Left lung (tissue), 10 donors: ENCODE data around the gene HUWE1. TPM values are rescaled to one million over a fixed set of nuclear protein-coding genes. Genes with fewer than 3 reads are reported as not detected.

Experiments
- ATAC-seq: fragments of 200-7000 bp; cut with Tn5 transposase; one replicate; pipeline ENCODE4 v1.9.1; 2020; ENCODE audit warnings: moderate library complexity
- DNase-seq, 4 donors: peaks; one replicate each; pipeline ENCODE4 v3.0.0-alpha.2; 2013 to 2020
- H3K27ac ChIP-seq, 2 donors: fragments of 200-600 bp; sonication (generic) in 1 of 2; one replicate each; pipeline versions ENCODE4 v1.5.0 to v1.8.0; 2020 to 2021
- H3K27me3 ChIP-seq, 2 donors: fragments of 200-600 bp; sonication (generic) in 1 of 2; one replicate each; pipeline versions ENCODE4 v1.5.0 to v1.8.0; 2020 to 2021
- H3K36me3 ChIP-seq, 2 donors: fragments of 200-600 bp; sonication (generic) in 1 of 2; one replicate each; pipeline versions ENCODE4 v1.5.0 to v1.8.0; 2020 to 2021
- H3K4me1 ChIP-seq, 2 donors: fragments of 200-600 bp; one replicate each; pipeline ENCODE4 v1.8.0; 2021
- H3K4me3 ChIP-seq, 2 donors: fragments of 200-600 bp; sonication (generic) in 1 of 2; one replicate each; pipeline versions ENCODE4 v1.5.0 to v1.8.0; 2020 to 2021; ENCODE audit warnings: mild to moderate bottlenecking in 1 of 2
- H3K9me3 ChIP-seq, 2 donors: fragments of 200-600 bp; sonication (generic) in 1 of 2; one replicate each; pipeline versions ENCODE4 v1.5.0 to v1.8.0; 2020 to 2021
- CTCF ChIP-seq, 2 donors: fragments of 200-600 bp; sonication (generic) in 1 of 2; IDR thresholded peaks; one replicate each; pipeline versions ENCODE4 v1.5.0 to v1.8.0; 2021; ENCODE audit warnings: antibody characterized with exemption in 2 of 2
- intact Hi-C, 2 donors: fragments of 100-400 bp; cut with DNase I; formaldehyde crosslinking; loops; one replicate each; pipeline versions ENCODE4 v1.11.2 to v1.14.2; 2022
- polyA plus RNA-seq, 6 donors: library from polyadenylated mRNA; unstranded; fragments of 120-200 nt; gene quantifications; one replicate each; pipeline ENCODE4 v1.2.1, GENCODE V29; 2013; ENCODE audit not compliant: insufficient read length in 6 of 6
- total RNA-seq, 2 donors: library from RNA; stranded (reverse); fragmentation: NEBNext Ultra II Directional; extraction: Animal tissue kit (Norgen Biotek cat#: 25700); gene quantifications; one replicate each; pipeline ENCODE4 v1.2.1, GENCODE V29; 2021
- donor health status: DM: no; HTN: yes; CAD: no.
- donor health status: DM: no; HTN: no; CAD: no.

HUWE1 gene
- total and polyA plus RNA-seq, 8 donors = 138 to 200 (median 152) TPM

GRCh38 chrX:53681661-53682060, 4.9 kb downstream of the HUWE1 start:
- ATAC-seq (no peak), DNase-seq (no peak)
- intact Hi-C loops = no loop called here
- H3K4me3 ChIP-seq = no peak overlapping the region
- H3K4me1 ChIP-seq = peaks cover 0 to 24% of the 10 kb centered on the region in 2 donors
- H3K27ac ChIP-seq = no peak overlapping the region
- peaks cover 0 to under 1% of the 10 kb centered on the region in 2 donors for H3K27me3 ChIP-seq
- no peaks in the 10 kb centered on the region for H3K9me3 ChIP-seq
- peaks cover 0 to 12% of the 10 kb centered on the region in 2 donors for H3K36me3 ChIP-seq
- no peak for TF ChIP-seq CTCF (IDR thresholded peaks at IDR 0.05)

GRCh38 chrX:53678667-53679066, 7.9 kb downstream of the HUWE1 start:
- Histone ChIP-seq H3K27me3 (peaks cover 0 to 9% of the 10 kb centered on the region in 2 donors), H3K4me3 (no peak overlapping the region), H3K9me3 (no peaks in the 10 kb centered on the region), H3K36me3 (peaks cover 0 to 12% of the 10 kb centered on the region in 2 donors), H3K27ac (no peak overlapping the region), H3K4me1 (peaks cover 0 to 15% of the 10 kb centered on the region in 2 donors)
- no peak for ATAC-seq
- no peak for DNase-seq
- intact Hi-C loops = no loop called here
- no peak for TF ChIP-seq CTCF (IDR thresholded peaks at IDR 0.05)

- Histone ChIP-seq H3K4me3 (no peak overlapping the region), H3K4me1 (peaks cover 0 to 10% of the 10 kb centered on the region in 2 donors), H3K27ac (no peak overlapping the region), H3K27me3 (peaks cover 0 to 9% of the 10 kb centered on the region in 2 donors), H3K9me3 (no peaks in the 10 kb centered on the region), H3K36me3 (peaks cover 0 to 20% of the 10 kb centered on the region in 2 donors)
- no peak for TF ChIP-seq CTCF (IDR thresholded peaks at IDR 0.05)
- no peak for ATAC-seq
- intact Hi-C loops = no loop called here
- no peak for DNase-seq
Measured at GRCh38 chrX:53677286-53677685, 9.2 kb downstream of the HUWE1 start.

GRCh38 chrX:53674581-53674980, 11.9 kb downstream of the HUWE1 start:
- Histone ChIP-seq H3K4me1 (peaks cover 0 to 4% of the 10 kb centered on the region in 2 donors), H3K27me3 (peaks cover 0 to 9% of the 10 kb centered on the region in 2 donors), H3K9me3 (no peaks in the 10 kb centered on the region), H3K36me3 (peaks cover 0 to 20% of the 10 kb centered on the region in 2 donors), H3K27ac (no peak overlapping the region), H3K4me3 (no peak overlapping the region)
- intact Hi-C loops = no loop called here
- no peak for DNase-seq
- TF ChIP-seq CTCF (IDR thresholded peaks at IDR 0.05) = no peak
- no peak for ATAC-seq

GRCh38 chrX:53669258-53669657, 17.3 kb downstream of the HUWE1 start:
- Histone ChIP-seq H3K36me3 (peaks cover 0 to 10% of the 10 kb centered on the region in 2 donors), H3K9me3 (no peaks in the 10 kb centered on the region), H3K27me3 (no peaks in the 10 kb centered on the region), H3K4me1 (no peaks in the 10 kb centered on the region), H3K4me3 (no peak overlapping the region), H3K27ac (no peak overlapping the region)
- ATAC-seq = no peak
- intact Hi-C loops = no loop called here
- TF ChIP-seq CTCF (IDR thresholded peaks at IDR 0.05) = no peak
- no peak for DNase-seq
